Measurements from ENCODE around the gene TTC7B.

TTC7B gene

GRCh38 chr14:90551070-90551704, 265.0 kb downstream of the TTC7B start:
- H3K4me3 ChIP-seq (ENCODE audit: low read depth, low read length) = no peak overlapping the region
- DNase-seq (ENCODE audit: low read depth) = no peak
- no peak for TF ChIP-seq CTCF (IDR thresholded peaks at IDR 0.05; ENCODE audit: low read depth, low read length, missing control alignments)

GRCh38 chr14:90549794-90550641, 266.2 kb downstream of the TTC7B start:
- no peak for TF ChIP-seq CTCF (IDR thresholded peaks at IDR 0.05; ENCODE audit: low read depth, low read length, missing control alignments)
- DNase-seq (ENCODE audit: low read depth) = no peak
- no peak overlapping the region for H3K4me3 ChIP-seq (ENCODE audit: low read depth, low read length)

- no peak for TF ChIP-seq CTCF (IDR thresholded peaks at IDR 0.05; ENCODE audit: low read depth, low read length, missing control alignments)
- DNase-seq (ENCODE audit: low read depth) = no peak
- no peak overlapping the region for H3K4me3 ChIP-seq (ENCODE audit: low read depth, low read length)
Measured at GRCh38 chr14:90548455-90548854, 267.8 kb downstream of the TTC7B start.

- no peak overlapping the region for H3K4me3 ChIP-seq (ENCODE audit: low read depth, low read length)
- no peak for DNase-seq (ENCODE audit: low read depth)
- no peak for TF ChIP-seq CTCF (IDR thresholded peaks at IDR 0.05; ENCODE audit: low read depth, low read length, missing control alignments)
Measured at GRCh38 chr14:90547968-90548367, 268.3 kb downstream of the TTC7B start.

- TF ChIP-seq CTCF (IDR thresholded peaks at IDR 0.05; ENCODE audit: low read depth, low read length, missing control alignments) = no peak
- no peak for DNase-seq (ENCODE audit: low read depth)
- no peak overlapping the region for H3K4me3 ChIP-seq (ENCODE audit: low read depth, low read length)
Measured at GRCh38 chr14:90547250-90547649, 269.0 kb downstream of the TTC7B start.

- no peak for TF ChIP-seq CTCF (IDR thresholded peaks at IDR 0.05; ENCODE audit: low read depth, low read length, missing control alignments)
- no peak overlapping the region for H3K4me3 ChIP-seq (ENCODE audit: low read depth, low read length)
- DNase-seq (ENCODE audit: low read depth) = no peak
Measured at GRCh38 chr14:90546767-90547166, 269.5 kb downstream of the TTC7B start.

All from GM12864 (cell line).